WERI-Rb-1 (cell line): ENCODE measurements around the gene KLHL30.
"Not testable (repeated sequence)": the region's sequence is repeated elsewhere in the genome, so short reads cannot be mapped to it uniquely, and the experiment has no call there.

Source experiments
- DNase-seq: peaks from one replicate; pipeline ENCODE4 v3.0.0-alpha.2; 2020
- H3K27ac ChIP-seq: fragments of 250-450 bp; sonication (Bioruptor Pico); 2 replicates; pipeline ENCODE4 v1.5.1; 2020; ENCODE audit warnings: mild to moderate bottlenecking, moderate library complexity
- H3K27me3 ChIP-seq: fragments of 250-450 bp; sonication (Bioruptor Pico); 2 replicates; pipeline ENCODE4 v1.5.1; 2021; ENCODE audit warnings: mild to moderate bottlenecking, low read depth, moderate library complexity; ENCODE audit not compliant: insufficient read depth, severe bottlenecking
- H3K36me3 ChIP-seq: fragments of 250-450 bp; sonication (Bioruptor Pico); 2 replicates; pipeline ENCODE4 v1.5.1; 2020; ENCODE audit warnings: mild to moderate bottlenecking, moderate library complexity
- H3K4me3 ChIP-seq: 2 replicates; pipeline ENCODE4 v1.5.1; 2011; ENCODE audit warnings: low read depth, mild to moderate bottlenecking, control low read depth, low read length
- H3K9me3 ChIP-seq: fragments of 250-450 bp; sonication (Bioruptor Pico); 2 replicates; pipeline ENCODE4 v1.5.1; 2021; ENCODE audit warnings: mild to moderate bottlenecking, moderate library complexity; ENCODE audit not compliant: severe bottlenecking
- CTCF ChIP-seq: IDR thresholded peaks from 2 replicates; pipeline ENCODE4 v1.5.1; 2011; ENCODE audit warnings: low read depth, mild to moderate bottlenecking, control low read depth, inconsistent platforms, low read length

KLHL30 gene

GRCh38 chr2:238169048-238169707 lies 30.7 kb downstream of the KLHL30 start:
- peaks cover 64% of the 10 kb centered on the region for H3K36me3 ChIP-seq
- TF ChIP-seq CTCF = no peak
- DNase-seq = no peak
- H3K27me3 ChIP-seq = no peaks in the 10 kb centered on the region
- no peaks in the 10 kb centered on the region for H3K9me3 ChIP-seq
- no peak overlapping the region for H3K4me3 ChIP-seq
- H3K27ac ChIP-seq = no peak overlapping the region

GRCh38 chr2:238169708-238170251 lies 31.3 kb downstream of the KLHL30 start:
- H3K9me3 ChIP-seq = no peaks in the 10 kb centered on the region
- peaks cover 70% of the 10 kb centered on the region for H3K36me3 ChIP-seq
- no peak for TF ChIP-seq CTCF
- no peaks in the 10 kb centered on the region for H3K27me3 ChIP-seq
- DNase-seq = no peak
- H3K27ac ChIP-seq = no peak overlapping the region
- no peak overlapping the region for H3K4me3 ChIP-seq

GRCh38 chr2:238170386-238171071 lies 32.1 kb downstream of the KLHL30 start:
- H3K9me3 ChIP-seq = no peaks in the 10 kb centered on the region
- TF ChIP-seq CTCF = no peak
- no peak overlapping the region for H3K4me3 ChIP-seq
- no peak for DNase-seq
- no peaks in the 10 kb centered on the region for H3K27me3 ChIP-seq
- no peak overlapping the region for H3K27ac ChIP-seq
- H3K36me3 ChIP-seq = peaks cover 77% of the 10 kb centered on the region

GRCh38 chr2:238171072-238171431 lies 32.6 kb downstream of the KLHL30 start:
- H3K36me3 ChIP-seq = peaks cover 80% of the 10 kb centered on the region
- not testable (repeated sequence) for H3K9me3 ChIP-seq, H3K27me3 ChIP-seq, DNase-seq, H3K27ac ChIP-seq, H3K4me3 ChIP-seq

- H3K27ac ChIP-seq = no peak overlapping the region
- no peak for DNase-seq
- H3K9me3 ChIP-seq = no peaks in the 10 kb centered on the region
- H3K4me3 ChIP-seq = no peak overlapping the region
- no peaks in the 10 kb centered on the region for H3K27me3 ChIP-seq
- H3K36me3 ChIP-seq = peaks cover 84% of the 10 kb centered on the region
- no peak for TF ChIP-seq CTCF
These were observed 33.2 kb downstream of the KLHL30 start for GRCh38 chr2:238171575-238172187.

GRCh38 chr2:238172439-238172838 lies 34.0 kb downstream of the KLHL30 start:
- Histone ChIP-seq H3K9me3 (no peaks in the 10 kb centered on the region), H3K4me3 (no peak overlapping the region), H3K27me3 (no peaks in the 10 kb centered on the region), H3K27ac (no peak overlapping the region), H3K36me3 (peaks cover 91% of the 10 kb centered on the region)
- no peak for DNase-seq
- TF ChIP-seq CTCF = no peak
